ENCODE measurements around the gene CFLAR.
"Not testable (repeated sequence)": the region's sequence is repeated elsewhere in the genome, so short reads cannot be mapped to it uniquely, and the experiment has no call there.

GRCh38 chr2:201149821-201150165 lies 33.8 kb downstream of the CFLAR start:
- not testable (repeated sequence) for TF ChIP-seq CTCF, POLR2A (IDR thresholded peaks at IDR 0.05)

Measured in Peyer's patch (tissue), 4 donors.